A549 (cell line): ENCODE measurements around the gene USP36. TPM values are rescaled to one million over a fixed set of nuclear protein-coding genes. Genes with fewer than 3 reads are reported as not detected.
A peak's percentile ranks its signal among the peaks of the same experiment; 100 is the strongest.

Experiments used
- ATAC-seq, 2 experiments: fragments of 200-7000 bp in 1 of 2; fragments of >200 bp in 1 of 2; cut with Nextera tagmentation in 1 of 2; cut with Tn5 transposase in 1 of 2; 3 replicates each; pipeline versions ENCODE4 v1.8.0 to v1.9.1; 2018 to 2020; ENCODE audit warnings: mild to moderate bottlenecking in 1 of 2, moderate library complexity in 1 of 2
- CTCF ChIA-PET: fragments of 300-600 bp; sonication (Branson Sonifier 250); formaldehyde crosslinking; extraction: SDS; loops from one replicate; lab custom pipeline; 2021; ENCODE audit warnings: antibody characterized with exemption, inconsistent platforms; lab: Yijun Ruan, JAX
- POLR2A ChIA-PET: fragments of 350-600 bp; formaldehyde crosslinking; extraction: SDS; loops from one replicate; lab custom pipeline; 2021; ENCODE audit warnings: antibody characterized with exemption, inconsistent platforms; lab: Yijun Ruan, JAX
- DNase-seq, 2 experiments: peaks; one replicate each; pipeline versions ENCODE4 v3.0.0 to v3.0.0-alpha.2; 2011 to 2016; ENCODE audit warnings: low read depth in 1 of 2, low spot score in 1 of 2
- FAIRE-seq: peaks from 2 replicates; lab custom pipeline; 2011; peaks lifted over from hg19 to GRCh38; lab: Jason Lieb, UNC
- H3K27ac ChIP-seq, 2 experiments: fragments of >200 bp; sonication (Bioruptor Twin); formaldehyde crosslinking; 3 replicates each; pipeline ENCODE4 v1.5.1; 2016 to 2017
- H3K4me1 ChIP-seq: fragments of >200 bp; sonication (Bioruptor Twin); formaldehyde crosslinking; 3 replicates; pipeline ENCODE4 v1.6.1; 2016
- H3K4me2 ChIP-seq: fragments of >200 bp; sonication (Bioruptor Twin); formaldehyde crosslinking; 3 replicates; pipeline ENCODE4 v1.6.1; 2016
- H3K4me3 ChIP-seq: fragments of >200 bp; sonication (Bioruptor Twin); formaldehyde crosslinking; 3 replicates; pipeline ENCODE4 v1.5.1; 2016
- H3K9me3 ChIP-seq: fragments of >200 bp; sonication (Bioruptor Twin); formaldehyde crosslinking; 3 replicates; pipeline ENCODE4 v1.6.1; 2016
- BHLHE40 ChIP-seq: IDR thresholded peaks from 2 replicates; pipeline ENCODE4 v1.6.1; 2012; ENCODE audit warnings: low read depth, low read length, inconsistent platforms
- CBX2 ChIP-seq: fragments of 200-600 bp; sonication (generic); IDR thresholded peaks from 2 replicates; pipeline ENCODE4 v1.6.1; 2016; ENCODE audit warnings: low read depth, mild to moderate bottlenecking, borderline replicate concordance
- CEBPB ChIP-seq, 2 experiments: fragments of >200 bp in 1 of 2; sonication (Bioruptor Twin) in 1 of 2; formaldehyde crosslinking in 1 of 2; IDR thresholded peaks; 2 replicates each; pipeline ENCODE4 v1.6.1; 2012 to 2016
- EHF ChIP-seq: fragments of 250-450 bp; sonication (Bioruptor Pico); IDR thresholded peaks from 2 replicates; pipeline ENCODE4 v1.5.0; 2020; ENCODE audit warnings: mild to moderate bottlenecking
- FOSL2 ChIP-seq, 2 experiments: fragments of 450-650 bp in 1 of 2; fragments of >200 bp in 1 of 2; sonication (Bioruptor Twin) in 1 of 2; formaldehyde crosslinking; IDR thresholded peaks; 2 replicates each; pipeline versions ENCODE4 v1.5.0 to v1.6.1; 2016 to 2020; ENCODE audit warnings: mild to moderate bottlenecking in 1 of 2, moderate library complexity in 1 of 2
- HDAC2 ChIP-seq: fragments of 200-600 bp; sonication (generic); IDR thresholded peaks from 2 replicates; pipeline ENCODE4 v1.6.1; 2016
- JUNB ChIP-seq: fragments of >200 bp; sonication (Bioruptor Twin); formaldehyde crosslinking; IDR thresholded peaks from 2 replicates; pipeline ENCODE4 v1.6.1; 2016
- MYC ChIP-seq: IDR thresholded peaks from 2 replicates; pipeline ENCODE4 v1.6.1; 2012; ENCODE audit warnings: mild to moderate bottlenecking, inconsistent platforms, low read length, improper control_type of control experiment, borderline replicate concordance
- NPAS2 ChIP-seq: fragments of 250-450 bp; sonication (Bioruptor Pico); IDR thresholded peaks from 2 replicates; pipeline ENCODE4 v1.8.0; 2022; ENCODE audit warnings: mild to moderate bottlenecking, moderate library complexity, borderline replicate concordance
- NR3C1 ChIP-seq: fragments of >200 bp; sonication (Bioruptor Twin); formaldehyde crosslinking; IDR thresholded peaks from 3 replicates; pipeline ENCODE4 v1.6.1; 2017
- PBX3 ChIP-seq: IDR thresholded peaks from 2 replicates; pipeline ENCODE4 v1.6.1; 2012
- POLR2A ChIP-seq: IDR thresholded peaks from 2 replicates; pipeline ENCODE4 v1.6.1; 2012; ENCODE audit warnings: mild to moderate bottlenecking, low read length
- POLR2AphosphoS2 ChIP-seq: conservative IDR thresholded peaks from 2 replicates; pipeline ENCODE4 v1.6.1; 2012; ENCODE audit warnings: low read length, improper control_type of control experiment, inconsistent platforms
- RCOR1 ChIP-seq: fragments of 150-350 bp; IDR thresholded peaks from 2 replicates; pipeline ENCODE4 v1.6.1; 2014; ENCODE audit warnings: antibody characterized with exemption, low read length, low read depth
- RFX5 ChIP-seq: fragments of 450-650 bp; IDR thresholded peaks from 2 replicates; pipeline ENCODE4 v1.7.1; 2014; ENCODE audit warnings: antibody characterized with exemption, mild to moderate bottlenecking, moderate library complexity
- RNF2 ChIP-seq: fragments of 200-600 bp; sonication (generic); IDR thresholded peaks from 2 replicates; pipeline ENCODE4 v1.6.1; 2016; ENCODE audit warnings: low read depth, mild to moderate bottlenecking, antibody characterized with exemption, moderate library complexity, borderline replicate concordance
- SREBF2 ChIP-seq: fragments of 450-650 bp; IDR thresholded peaks from 2 replicates; pipeline ENCODE4 v1.6.1; 2014; ENCODE audit warnings: mild to moderate bottlenecking, moderate library complexity
- TP53 ChIP-seq: fragments of 250-450 bp; sonication (Bioruptor Pico); IDR thresholded peaks from 2 replicates; pipeline ENCODE4 v1.5.0; 2021; ENCODE audit warnings: mild to moderate bottlenecking, moderate library complexity
- ZC3H11A ChIP-seq: fragments of 450-650 bp; IDR thresholded peaks from 2 replicates; pipeline ENCODE4 v1.6.1; 2014; ENCODE audit warnings: antibody characterized with exemption, mild to moderate bottlenecking
- ZFP36 ChIP-seq: fragments of 450-650 bp; IDR thresholded peaks from 2 replicates; pipeline ENCODE4 v1.6.1; 2014; ENCODE audit warnings: borderline replicate concordance; ENCODE audit not compliant: partially characterized antibody
- WGBS: methylation state at CpG from one replicate; pipeline ENCODE4 v1.1.6; 2017; ENCODE audit errors: missing lambda C conversion rate; 5-methylcytosine and 5-hydroxymethylcytosine counted together
- polyA plus RNA-seq, 4 experiments: library from polyadenylated mRNA; depleted of rRNA in 3 of 4; stranded (reverse); fragments of >200 nt; fragmentation: RNase III in 1 of 4; extraction: RNeasy Plus Mini Kit Qiagen cat#74134 plus additional on column Dnase treatment in 1 of 4; gene quantifications; 2 replicates in 3 of 4; 3 replicates in 1 of 4; pipeline ENCODE4 v1.2.3, GENCODE V29; 2011 to 2017
- TF ChIP-seq, protein P1 (sequence below): fragments of 450-650 bp; IDR thresholded peaks from 2 replicates; pipeline ENCODE4 v1.6.1; 2014; ENCODE audit warnings: antibody characterized with exemption
- TF ChIP-seq, protein P2 (sequence below): fragments of 200-600 bp; sonication (generic); IDR thresholded peaks from 2 replicates; pipeline ENCODE4 v1.6.1; 2016; ENCODE audit warnings: antibody characterized with exemption, mild to moderate bottlenecking, moderate library complexity

Gene USP36
- polyA plus RNA-seq, 2 of the 4 experiments (the other 2 are of a cell fraction) = 41.1 to 49.0 TPM

DNA sequence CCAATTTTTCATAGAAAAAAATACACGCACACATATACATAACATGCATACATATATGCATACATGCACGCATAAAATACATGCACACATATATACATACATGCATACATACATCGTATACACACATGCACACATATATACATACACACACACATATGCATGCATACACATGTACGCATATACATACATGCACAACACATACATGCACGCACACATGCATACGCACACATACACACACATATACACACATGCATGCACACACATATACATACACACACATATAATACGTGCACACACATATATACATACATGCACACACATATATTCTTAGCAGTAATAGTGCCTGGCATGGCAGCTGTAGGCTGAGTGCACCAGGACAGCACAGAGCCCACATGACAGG is 24.9 kb downstream of the USP36 start:
- Histone ChIP-seq H3K4me2 (no peak overlapping the region), H3K4me3 (no peak overlapping the region), H3K9me3 (no peaks in the 10 kb centered on the region), H3K4me1 (no peaks in the 10 kb centered on the region), H3K27ac (no peak overlapping the region)
- no peak for FAIRE-seq
- no peak for DNase-seq
- POLR2A ChIA-PET = no interaction called here
- TF ChIP-seq NR3C1 = no peak
- no peak for TF ChIP-seq TP53 (CRISPR knock-in tag)
- TF ChIP-seq POLR2AphosphoS2 = 0 out of 2 replicates have a peak, but pooled peaks have one; percentile 67
- 77% methylated on average over 7 of the region's 7 CpGs for WGBS
- CTCF ChIA-PET = interaction anchor here (0.8 to 1.1 kb wide), 2 partner anchors 11 to 12 kb away, joined by 3 read pairs; no protein-coding TSS in a partner anchor
- ATAC-seq = no peak

GRCh38 chr17:78812855-78813254 is 27.8 kb downstream of the USP36 start:
- no peak for TF ChIP-seq POLR2A
- no peak for TF ChIP-seq EHF (CRISPR knock-in tag)
- no peak for TF ChIP-seq PBX3
- no peak for TF ChIP-seq RNF2
- TF ChIP-seq, protein P1, sequence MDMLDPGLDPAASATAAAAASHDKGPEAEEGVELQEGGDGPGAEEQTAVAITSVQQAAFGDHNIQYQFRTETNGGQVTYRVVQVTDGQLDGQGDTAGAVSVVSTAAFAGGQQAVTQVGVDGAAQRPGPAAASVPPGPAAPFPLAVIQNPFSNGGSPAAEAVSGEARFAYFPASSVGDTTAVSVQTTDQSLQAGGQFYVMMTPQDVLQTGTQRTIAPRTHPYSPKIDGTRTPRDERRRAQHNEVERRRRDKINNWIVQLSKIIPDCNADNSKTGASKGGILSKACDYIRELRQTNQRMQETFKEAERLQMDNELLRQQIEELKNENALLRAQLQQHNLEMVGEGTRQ = no peak
- TF ChIP-seq FOSL2 (IDR thresholded peaks at IDR 0.05) = no peak
- TF ChIP-seq FOSL2 (CRISPR knock-in tag; IDR thresholded peaks at IDR 0.05) = no peak
- no peak for TF ChIP-seq SREBF2
- TF ChIP-seq, protein P2, sequence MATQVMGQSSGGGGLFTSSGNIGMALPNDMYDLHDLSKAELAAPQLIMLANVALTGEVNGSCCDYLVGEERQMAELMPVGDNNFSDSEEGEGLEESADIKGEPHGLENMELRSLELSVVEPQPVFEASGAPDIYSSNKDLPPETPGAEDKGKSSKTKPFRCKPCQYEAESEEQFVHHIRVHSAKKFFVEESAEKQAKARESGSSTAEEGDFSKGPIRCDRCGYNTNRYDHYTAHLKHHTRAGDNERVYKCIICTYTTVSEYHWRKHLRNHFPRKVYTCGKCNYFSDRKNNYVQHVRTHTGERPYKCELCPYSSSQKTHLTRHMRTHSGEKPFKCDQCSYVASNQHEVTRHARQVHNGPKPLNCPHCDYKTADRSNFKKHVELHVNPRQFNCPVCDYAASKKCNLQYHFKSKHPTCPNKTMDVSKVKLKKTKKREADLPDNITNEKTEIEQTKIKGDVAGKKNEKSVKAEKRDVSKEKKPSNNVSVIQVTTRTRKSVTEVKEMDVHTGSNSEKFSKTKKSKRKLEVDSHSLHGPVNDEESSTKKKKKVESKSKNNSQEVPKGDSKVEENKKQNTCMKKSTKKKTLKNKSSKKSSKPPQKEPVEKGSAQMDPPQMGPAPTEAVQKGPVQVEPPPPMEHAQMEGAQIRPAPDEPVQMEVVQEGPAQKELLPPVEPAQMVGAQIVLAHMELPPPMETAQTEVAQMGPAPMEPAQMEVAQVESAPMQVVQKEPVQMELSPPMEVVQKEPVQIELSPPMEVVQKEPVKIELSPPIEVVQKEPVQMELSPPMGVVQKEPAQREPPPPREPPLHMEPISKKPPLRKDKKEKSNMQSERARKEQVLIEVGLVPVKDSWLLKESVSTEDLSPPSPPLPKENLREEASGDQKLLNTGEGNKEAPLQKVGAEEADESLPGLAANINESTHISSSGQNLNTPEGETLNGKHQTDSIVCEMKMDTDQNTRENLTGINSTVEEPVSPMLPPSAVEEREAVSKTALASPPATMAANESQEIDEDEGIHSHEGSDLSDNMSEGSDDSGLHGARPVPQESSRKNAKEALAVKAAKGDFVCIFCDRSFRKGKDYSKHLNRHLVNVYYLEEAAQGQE = no peak
- no peak for TF ChIP-seq CEBPB (IDR thresholded peaks at IDR 0.05)
- no peak for TF ChIP-seq RCOR1
- TF ChIP-seq JUNB = no peak
- TF ChIP-seq BHLHE40 = no peak
- no peak for TF ChIP-seq CBX2
- no peak for TF ChIP-seq MYC
- TF ChIP-seq ZFP36 = no peak
- TF ChIP-seq RFX5 = no peak
- TF ChIP-seq NPAS2 (CRISPR knock-in tag) = no peak
- TF ChIP-seq HDAC2 = no peak
- TF ChIP-seq ZC3H11A = no peak
- Histone ChIP-seq H3K27ac (no peak overlapping the region), H3K4me3 (no peak overlapping the region), H3K4me2 (no peak overlapping the region), H3K9me3 (no peaks in the 10 kb centered on the region), H3K4me1 (no peaks in the 10 kb centered on the region)
- WGBS = 89% methylated on average over 8 of the region's 8 CpGs
- CTCF ChIA-PET = interaction anchor here (1.0 to 1.6 kb wide), 2 partner anchors 9 to 14 kb away, joined by 4 read pairs; no protein-coding TSS in a partner anchor
- ATAC-seq = no peak
- POLR2A ChIA-PET = interaction anchor here (0.6 kb wide), 1 partner anchor 29 kb away, joined by 4 read pairs; no protein-coding TSS in a partner anchor
- no peak for FAIRE-seq
- DNase-seq = no peak
